ENCODE data around the gene VEGFB. TPM values are rescaled to one million over a fixed set of nuclear protein-coding genes. Genes with fewer than 3 reads are reported as not detected.

The VEGFB gene
- total and polyA plus RNA-seq, 2 of the 4 experiments (the other 2 are of a cell fraction) = 3.0 to 25.1 TPM

GRCh38 chr11:64254326-64254725 lies 19.9 kb downstream of the VEGFB start:
- no peak overlapping the region for H3K56ac ChIP-seq (ENCODE audit: extremely low read depth, insufficient read depth, low read length)
- H4K5ac ChIP-seq (ENCODE audit: low read depth, low read length) = no peak overlapping the region
- peaks cover 33% of the 10 kb centered on the region for H3K36me3 ChIP-seq (ENCODE audit: control insufficient read depth, insufficient read depth, low read length)
- DNase-seq (no peak), ATAC-seq (ENCODE audit: low read depth) (no peak)
- H4K91ac ChIP-seq (ENCODE audit: insufficient read depth, low read depth, low read length) = no peak overlapping the region
- WGBS, 2 experiments (ENCODE audit: extremely low coverage in 2 of 2, insufficient read length in 1 of 2) = no CpG with 5 or more reads among the region's 7 CpGs
- CTCF ChIA-PET = interaction anchor here (0.6 kb wide), 1 partner anchor 555 kb away, joined by 3 read pairs; no protein-coding TSS in a partner anchor
- H3K18ac ChIP-seq (ENCODE audit: low read depth, low read length) = no peak overlapping the region
- H3K4me2 ChIP-seq (ENCODE audit: low read depth, low read length) = no peak overlapping the region
- H3K14ac ChIP-seq (replicated peaks; ENCODE audit: low read depth, low read length) = no peak overlapping the region
- no peak overlapping the region for H2AK5ac ChIP-seq (ENCODE audit: low read depth, low read length)
- no peak overlapping the region for H3K4me3 ChIP-seq (ENCODE audit: insufficient read depth, low read depth, low read length)
- intact Hi-C loops (cut with micrococcal nuclease) (no loop called here), dilution Hi-C loops (cut with HindIII; ENCODE audit: low sequenced_read_pairs, unreplicated experiment) (no loop called here), in situ Hi-C loops (cut with MboI; ENCODE audit: low sequenced_read_pairs) (no loop called here)
- H2BK120ac ChIP-seq (ENCODE audit: low read depth, low read length) = no peak overlapping the region
- no peak overlapping the region for H2BK20ac ChIP-seq (ENCODE audit: low read depth, low read length)
- TF ChIP-seq RCOR1 (IDR thresholded peaks at IDR 0.05; ENCODE audit: insufficient replicate concordance, low read length) = no peak
- no peak overlapping the region for H2AK9ac ChIP-seq (replicated peaks; ENCODE audit: low read depth, low read length, poor library complexity)
- H3K9me1 ChIP-seq (ENCODE audit: insufficient read depth, low read length) = no peaks in the 10 kb centered on the region
- no peak overlapping the region for H3K23ac ChIP-seq (ENCODE audit: low read depth, low read length)
- H3K4me1 ChIP-seq (ENCODE audit: control insufficient read depth, insufficient read depth, low read length) = peaks cover 10% of the 10 kb centered on the region
- peaks cover 5% of the 10 kb centered on the region; the same call in 1 of the 2 replicates for H4K20me1 ChIP-seq (ENCODE audit: insufficient read depth, low read length)
- H3K9ac ChIP-seq (ENCODE audit: low read depth, low read length) = no peak overlapping the region
- H3K27me3 ChIP-seq (ENCODE audit: control insufficient read depth, insufficient read depth, low read length) = no peaks in the 10 kb centered on the region
- no peak overlapping the region for H3K4ac ChIP-seq (ENCODE audit: low read depth, low read length)
- H2BK5ac ChIP-seq (ENCODE audit: low read depth, low read length, poor library complexity, severe bottlenecking) = no peak overlapping the region
- H3K27ac ChIP-seq (ENCODE audit: insufficient read depth, low read length) = no peak overlapping the region
- H2AFZ ChIP-seq (replicated peaks; ENCODE audit: low read length, poor library complexity) = no peak overlapping the region
- H3K79me1 ChIP-seq (ENCODE audit: low read depth in 1 of 2, low read length in 2 of 2) = peaks cover 10 to 65% of the 10 kb centered on the region in 2 experiments
- H4K8ac ChIP-seq (ENCODE audit: low read depth in 2 of 2, low read length in 2 of 2) = no peak overlapping the region
- POLR2A ChIA-PET (ENCODE audit: unreplicated experiment) = no interaction called here
- no peaks in the 10 kb centered on the region for H3K9me3 ChIP-seq (ENCODE audit: control insufficient read depth, insufficient read depth, low read length)
- H2BK15ac ChIP-seq (ENCODE audit: low read depth, low read length) = no peak overlapping the region
- BruUV-seq (replicated peaks) = no TSS peak
